SJCRH30 (cell line): ENCODE measurements around the gene SAGE1. TPM values are rescaled to one million over a fixed set of nuclear protein-coding genes. Genes with fewer than 3 reads are reported as not detected.
A peak's percentile ranks its signal among the peaks of the same experiment; 100 is the strongest.
"Not testable (repeated sequence)": the region's sequence is repeated elsewhere in the genome, so short reads cannot be mapped to it uniquely, and the experiment has no call there.

Source experiments
- DNase-seq, 2 experiments: peaks; one replicate each; pipeline ENCODE4 v3.0.0-alpha.2; 2015 to 2020
- H3K27ac ChIP-seq: fragments of 250-450 bp; sonication (Bioruptor Pico); 2 replicates; pipeline ENCODE4 v1.5.1; 2020; ENCODE audit warnings: mild to moderate bottlenecking, moderate library complexity
- H3K27me3 ChIP-seq: fragments of 250-450 bp; sonication (Bioruptor Pico); 2 replicates; pipeline ENCODE4 v1.5.1; 2020; ENCODE audit warnings: mild to moderate bottlenecking, moderate library complexity
- H3K36me3 ChIP-seq: fragments of 250-450 bp; sonication (Bioruptor Pico); 2 replicates; pipeline ENCODE4 v1.5.1; 2020; ENCODE audit warnings: mild to moderate bottlenecking, moderate library complexity
- H3K4me1 ChIP-seq: fragments of 250-450 bp; sonication (Bioruptor Pico); 2 replicates; pipeline ENCODE4 v1.5.1; 2020; ENCODE audit warnings: mild to moderate bottlenecking, moderate library complexity
- H3K4me3 ChIP-seq: fragments of 250-450 bp; sonication (Bioruptor Pico); 2 replicates; pipeline ENCODE4 v1.5.1; 2020; ENCODE audit warnings: mild to moderate bottlenecking, moderate library complexity
- H3K9me3 ChIP-seq: fragments of 250-450 bp; sonication (Bioruptor Pico); replicated peaks from 2 replicates; pipeline ENCODE4 v1.5.1; 2020; ENCODE audit warnings: mild to moderate bottlenecking, moderate library complexity
- total RNA-seq: library from RNA; depleted of rRNA; stranded (reverse); fragments of >200 nt; shearing (Covaris generic); gene quantifications from 2 replicates; pipeline ENCODE4 v1.2.3, GENCODE V29; 2014; rRNA removed

SAGE1 gene
- 0.08 TPM in 1 of 2 replicates, not detected in the other for total RNA-seq

DNA sequence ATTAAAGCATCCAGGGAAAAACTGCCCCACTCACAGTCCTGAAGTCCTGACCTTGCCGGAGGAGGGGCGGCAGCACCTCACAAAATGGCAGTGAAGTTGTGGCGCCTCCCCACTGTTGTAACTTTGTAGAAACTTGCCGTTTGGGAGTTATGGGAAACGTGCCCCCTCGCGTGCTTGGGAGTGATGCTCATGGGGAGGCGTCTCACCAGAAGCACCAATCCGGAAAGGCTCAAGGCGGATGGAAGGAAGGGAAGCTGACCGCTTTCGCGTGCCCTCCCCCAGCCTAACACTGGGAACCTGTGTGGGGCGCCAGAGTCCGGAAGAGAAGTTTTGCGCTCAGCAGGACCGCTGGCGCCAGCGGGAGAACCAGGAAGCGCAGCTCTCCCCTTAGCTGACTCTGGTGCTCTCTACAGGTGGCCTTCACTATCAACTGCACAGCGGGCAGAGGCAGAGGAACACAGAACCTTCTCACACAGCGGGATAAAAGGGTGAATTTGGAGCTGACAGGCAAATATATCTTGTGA, at the start of gene SAGE1, which contains the start of gene CT45A10:
SAGE1 (plus strand) TSS at position 423 of the 524 bp plus-strand sequence. CDS start 2,527 bp downstream, outside the sequence.
CT45A10 (minus strand) TSS at position 151 of the 524 bp plus-strand sequence. CDS start 8,100 bp downstream, outside the sequence.
- Histone ChIP-seq H3K36me3 (no peaks in the 10 kb centered on the region), H3K4me3 (no peak within 1 kb of the TSS), H3K27ac (no peak within 1 kb of the TSS), H3K4me1 (no peaks in the 10 kb centered on the region), H3K9me3 (no peaks in the 10 kb centered on the region), H3K27me3 (no peaks in the 10 kb centered on the region)
- DNase-seq = no peak

DNA sequence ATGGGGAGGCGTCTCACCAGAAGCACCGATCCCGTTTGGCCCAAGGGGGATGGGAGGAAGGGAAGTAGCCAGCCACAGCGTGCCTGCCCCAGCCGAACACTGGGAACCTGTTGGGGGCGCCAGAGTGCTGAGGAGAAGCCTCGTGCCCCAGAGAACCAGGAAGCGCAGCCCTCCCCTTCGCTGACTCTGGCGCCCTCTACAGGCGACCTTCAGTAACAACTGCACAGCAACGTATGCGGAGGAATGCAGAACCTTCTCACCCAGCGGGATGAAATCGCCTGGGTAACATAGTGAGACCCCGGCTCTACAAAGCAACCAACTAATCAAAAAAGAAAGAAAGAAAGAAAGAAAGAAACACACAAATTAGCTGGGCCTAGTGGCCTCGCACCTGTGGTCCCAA, 39.1 kb upstream of the SAGE1 start, which contains the start of gene CT45A8:
CT45A8 (minus strand) TSS at position 101 of the 400 bp plus-strand sequence. CDS start 3,755 bp downstream, outside the sequence.
- not testable (repeated sequence) for H3K27ac ChIP-seq, H3K4me1 ChIP-seq, H3K27me3 ChIP-seq, H3K36me3 ChIP-seq, DNase-seq, H3K9me3 ChIP-seq, H3K4me3 ChIP-seq

- H3K9me3 ChIP-seq, H3K36me3 ChIP-seq, DNase-seq, H3K27ac ChIP-seq, H3K4me3 ChIP-seq, H3K4me1 ChIP-seq, H3K27me3 ChIP-seq: not testable (repeated sequence)
Observed at GRCh38 chrX:135871712-135872111, 21.8 kb upstream of the SAGE1 start, which contains the start of gene CT45A9. Gene CT45A9, minus strand, starts transcription at chrX:135871812. Its CDS starts 3,751 bp downstream, at chrX:135868061.

- not testable (repeated sequence) for H3K27ac ChIP-seq, H3K36me3 ChIP-seq, DNase-seq, H3K27me3 ChIP-seq, H3K4me3 ChIP-seq, H3K9me3 ChIP-seq, H3K4me1 ChIP-seq
Observed at GRCh38 chrX:135882741-135883140, 10.8 kb upstream of the SAGE1 start.

- not testable (repeated sequence) for H3K36me3 ChIP-seq, H3K9me3 ChIP-seq, DNase-seq, H3K27ac ChIP-seq, H3K27me3 ChIP-seq, H3K4me3 ChIP-seq, H3K4me1 ChIP-seq
Observed at GRCh38 chrX:135888230-135888629, 5.3 kb upstream of the SAGE1 start.

DNA sequence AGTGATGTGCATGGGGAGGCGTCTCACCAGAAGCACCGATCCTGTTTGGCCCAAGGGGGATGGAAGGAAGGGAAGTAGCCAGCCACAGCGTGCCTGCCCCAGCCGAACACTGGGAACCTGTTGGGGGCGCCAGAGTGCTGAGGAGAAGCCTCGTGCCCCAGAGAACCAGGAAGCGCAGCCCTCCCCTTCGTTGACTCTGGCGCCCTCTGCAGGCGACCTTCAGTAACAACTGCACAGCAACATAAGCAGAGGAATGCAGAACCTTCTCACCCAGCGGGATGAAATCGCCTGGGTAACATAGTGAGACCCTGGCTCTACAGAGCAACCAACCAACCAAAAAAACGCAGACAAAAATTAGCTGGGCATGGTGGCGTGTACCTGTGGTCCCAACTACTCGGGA, 4.5 kb upstream of the SAGE1 start:
- not testable (repeated sequence) for H3K27me3 ChIP-seq, H3K9me3 ChIP-seq, H3K36me3 ChIP-seq, H3K27ac ChIP-seq, H3K4me1 ChIP-seq, H3K4me3 ChIP-seq
- peak; percentile 33 to 54 for DNase-seq

DNA sequence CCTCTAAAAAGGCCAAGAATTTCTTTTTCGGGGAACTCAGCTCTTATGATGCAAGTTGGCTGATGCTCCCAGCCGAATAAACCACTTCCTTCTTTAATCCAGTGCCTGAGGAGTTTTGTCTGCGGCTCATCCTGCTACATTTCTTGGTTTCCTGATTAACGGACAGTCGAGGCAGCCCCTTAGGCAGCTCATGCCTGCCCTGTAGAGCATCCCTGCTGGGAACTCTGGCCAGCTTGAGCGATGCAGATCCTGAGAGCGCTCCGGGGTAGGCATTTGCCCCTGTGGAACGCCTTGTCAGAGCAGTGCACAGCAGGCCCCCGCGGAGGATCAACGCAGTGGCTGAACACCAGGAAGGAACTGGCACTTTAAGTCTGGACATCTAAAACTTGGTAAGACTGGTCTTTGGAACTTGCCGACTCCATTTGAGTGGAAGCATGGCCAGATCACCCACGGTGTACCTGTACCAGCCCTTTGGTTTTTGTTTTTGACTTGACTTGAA, 3.4 kb upstream of the SAGE1 start:
- Histone ChIP-seq H3K27me3 (no peaks in the 10 kb centered on the region), H3K4me3 (no peak overlapping the region), H3K27ac (no peak overlapping the region), H3K36me3 (no peaks in the 10 kb centered on the region), H3K4me1 (no peaks in the 10 kb centered on the region), H3K9me3 (no peaks in the 10 kb centered on the region)
- no peak for DNase-seq

GRCh38 chrX:135892781-135893180, 735 bp upstream of the SAGE1 start:
- no peak overlapping the region for H3K27ac ChIP-seq
- no peaks in the 10 kb centered on the region for H3K9me3 ChIP-seq
- H3K4me1 ChIP-seq = no peaks in the 10 kb centered on the region
- H3K36me3 ChIP-seq = no peaks in the 10 kb centered on the region
- no peak for DNase-seq
- H3K27me3 ChIP-seq = no peaks in the 10 kb centered on the region
- no peak overlapping the region for H3K4me3 ChIP-seq

DNA sequence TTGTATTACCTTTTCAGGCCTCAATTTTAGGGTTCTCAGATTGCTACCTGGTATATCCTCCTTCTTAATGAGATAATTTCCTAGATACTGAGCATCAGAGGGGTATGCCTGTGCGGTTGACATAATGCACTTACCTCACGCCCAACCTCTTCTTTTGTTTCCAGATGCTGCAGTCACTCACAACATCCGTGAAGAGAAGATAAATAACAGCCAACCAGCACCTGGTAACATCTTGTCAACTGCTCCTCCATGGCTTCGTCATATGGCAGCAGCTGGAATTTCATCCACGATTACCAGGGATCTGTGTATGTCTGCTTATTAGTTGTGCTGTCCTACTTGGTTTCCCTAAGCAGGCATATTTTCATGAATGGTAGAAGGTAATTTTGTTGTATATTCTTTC, 16.7 kb downstream of the SAGE1 start:
- no peaks in the 10 kb centered on the region for H3K36me3 ChIP-seq
- no peak overlapping the region for H3K4me3 ChIP-seq
- H3K4me1 ChIP-seq = peaks cover 16% of the 10 kb centered on the region
- no peaks in the 10 kb centered on the region for H3K9me3 ChIP-seq
- H3K27ac ChIP-seq = peak overlapping the region; percentile 49
- peak; percentile 68 to 77 for DNase-seq
- no peaks in the 10 kb centered on the region for H3K27me3 ChIP-seq

DNA sequence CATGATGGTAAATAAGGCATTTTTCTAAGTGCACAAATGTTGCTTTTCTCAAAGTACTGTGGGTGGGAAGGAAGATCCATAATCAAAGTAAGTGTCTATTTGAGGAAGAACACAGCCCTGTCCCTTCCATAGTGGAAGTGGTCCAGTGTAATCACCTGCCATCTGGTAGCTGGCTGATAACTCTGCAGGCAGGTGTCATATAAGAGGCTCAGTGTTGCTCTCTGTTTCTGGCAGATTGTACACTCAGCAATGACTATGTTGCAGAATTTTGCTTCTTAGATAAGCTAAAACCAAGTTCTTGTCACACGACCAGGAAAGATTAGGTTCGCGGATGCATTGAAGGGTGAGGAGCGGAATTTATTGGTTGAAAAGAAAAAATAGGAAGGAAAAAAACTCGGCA, 20.9 kb downstream of the SAGE1 start:
- DNase-seq = no peak
- Histone ChIP-seq H3K27ac (no peak overlapping the region), H3K4me3 (no peak overlapping the region), H3K4me1 (peaks cover 16% of the 10 kb centered on the region), H3K27me3 (no peaks in the 10 kb centered on the region), H3K9me3 (no peaks in the 10 kb centered on the region), H3K36me3 (no peaks in the 10 kb centered on the region)

GRCh38 chrX:135920516-135920915, 27.0 kb downstream of the SAGE1 start:
- H3K4me3 ChIP-seq, H3K27ac ChIP-seq: not testable (repeated sequence)

GRCh38 chrX:135923353-135923752, 29.8 kb downstream of the SAGE1 start:
- no peaks in the 10 kb centered on the region for H3K9me3 ChIP-seq
- H3K4me3 ChIP-seq = no peak overlapping the region
- no peaks in the 10 kb centered on the region for H3K27me3 ChIP-seq
- H3K27ac ChIP-seq = no peak overlapping the region
- no peak for DNase-seq
- H3K4me1 ChIP-seq = no peaks in the 10 kb centered on the region
- H3K36me3 ChIP-seq = no peaks in the 10 kb centered on the region

More at GRCh38 chrX:135920516-135920915, 27.0 kb downstream of the SAGE1 start:
- not testable (repeated sequence) for DNase-seq, H3K4me1 ChIP-seq, H3K27me3 ChIP-seq, H3K9me3 ChIP-seq, H3K36me3 ChIP-seq

GRCh38 chrX:135927897-135928296, 34.4 kb downstream of the SAGE1 start:
- Histone ChIP-seq H3K4me1 (no peaks in the 10 kb centered on the region), H3K4me3 (no peak overlapping the region), H3K27me3 (no peaks in the 10 kb centered on the region), H3K36me3 (no peaks in the 10 kb centered on the region), H3K27ac (no peak overlapping the region), H3K9me3 (no peaks in the 10 kb centered on the region)
- no peak for DNase-seq

DNA sequence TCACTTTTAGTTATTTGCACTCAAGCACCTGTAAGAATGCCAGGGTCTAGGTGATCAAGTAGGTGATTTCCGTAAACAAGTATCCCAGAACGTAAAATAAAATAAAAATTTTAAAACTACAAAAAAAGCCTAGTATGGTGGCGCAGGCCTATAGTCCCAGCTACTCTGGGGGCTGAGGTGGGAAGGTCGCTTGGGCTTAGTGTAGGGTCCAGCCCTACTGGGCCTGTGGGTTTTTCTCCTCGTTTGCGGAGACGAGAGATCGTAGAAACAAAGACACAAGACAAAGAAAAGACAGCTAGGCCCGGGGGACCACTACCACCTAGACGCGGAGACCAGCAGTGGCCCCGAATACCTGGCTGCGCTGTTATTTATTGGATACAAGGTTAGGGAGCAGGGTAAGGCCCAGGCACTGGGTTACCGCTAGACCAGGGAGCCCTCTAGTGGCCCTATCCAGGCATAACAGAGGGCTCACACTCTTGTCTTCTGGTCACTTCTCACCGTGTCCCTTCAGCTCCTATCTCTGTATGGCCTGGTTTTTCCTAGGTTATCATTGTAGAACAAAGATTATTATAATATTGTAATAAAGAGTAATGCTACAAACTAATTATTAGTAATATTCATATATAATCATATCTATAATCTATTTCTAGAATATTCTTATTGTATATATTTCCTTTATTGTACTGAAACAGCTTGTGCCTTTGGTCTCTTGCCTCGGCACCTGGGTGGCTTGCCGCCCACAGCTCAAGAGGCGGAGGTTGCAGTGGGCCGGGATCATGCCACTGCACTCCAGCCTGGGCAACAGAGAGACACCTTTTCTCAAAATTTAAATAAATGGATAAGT, 38.4 kb downstream of the SAGE1 start:
- Histone ChIP-seq H3K4me3 (no peak overlapping the region), H3K9me3 (no peaks in the 10 kb centered on the region), H3K27ac (no peak overlapping the region), H3K27me3 (no peaks in the 10 kb centered on the region), H3K36me3 (no peaks in the 10 kb centered on the region), H3K4me1 (no peaks in the 10 kb centered on the region)
- DNase-seq = peak; percentile 29 to 60

DNA sequence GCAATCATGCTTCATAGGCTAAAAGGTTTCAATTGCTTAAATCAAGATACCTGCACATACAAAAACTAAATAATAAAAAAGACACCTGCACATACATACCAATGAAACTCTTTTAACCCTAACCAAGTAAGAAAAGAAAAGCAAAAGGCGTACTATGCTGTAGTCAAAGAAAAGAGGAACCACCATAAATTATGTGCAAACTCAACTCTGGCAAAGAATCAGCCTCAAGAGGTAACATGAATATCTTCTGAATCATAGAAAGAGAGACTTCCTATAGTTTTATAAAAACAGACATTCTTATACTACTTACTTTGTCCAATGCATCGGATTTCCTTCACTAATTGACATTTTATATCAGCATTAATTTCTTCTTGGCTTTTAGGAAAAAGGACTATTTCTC, 51.0 kb downstream of the SAGE1 start:
- no peaks in the 10 kb centered on the region for H3K36me3 ChIP-seq
- H3K27me3 ChIP-seq = no peaks in the 10 kb centered on the region
- no peaks in the 10 kb centered on the region for H3K4me1 ChIP-seq
- DNase-seq = no peak
- no peaks in the 10 kb centered on the region for H3K9me3 ChIP-seq
- no peak overlapping the region for H3K4me3 ChIP-seq
- no peak overlapping the region for H3K27ac ChIP-seq
